ENCODE measurements around the gene GRAMD1A. TPM values are rescaled to one million over a fixed set of nuclear protein-coding genes. Genes with fewer than 3 reads are reported as not detected.

The GRAMD1A gene
- total RNA-seq, 1 experiment from 2014 or later = 75.4 TPM

- no TSS peak for BruUV-seq (replicated peaks)
- TF ChIP-seq POLR2AphosphoS5 (IDR thresholded peaks at IDR 0.05; ENCODE audit: low read depth, low read length) (no peak), ZBTB33 (IDR thresholded peaks at IDR 0.05; ENCODE audit: extremely low read depth, insufficient replicate concordance, low read length) (no peak), ZNF274 (IDR thresholded peaks at IDR 0.05; ENCODE audit: low read depth, low read length) (no peak), JUND (IDR thresholded peaks at IDR 0.05) (no peak), SRF (IDR thresholded peaks at IDR 0.05; ENCODE audit: low read depth) (no peak), EZH2phosphoT487 (IDR thresholded peaks at IDR 0.05; ENCODE audit: borderline replicate concordance) (no peak), RAD21 (IDR thresholded peaks at IDR 0.05; ENCODE audit: low read depth) (no peak), ATF3 (IDR thresholded peaks at IDR 0.05) (no peak), ELF1 (IDR thresholded peaks at IDR 0.05; ENCODE audit: borderline replicate concordance, low read depth) (no peak), CEBPB (IDR thresholded peaks at IDR 0.05; ENCODE audit: low read depth) (no peak)
- H3K4me1 ChIP-seq (ENCODE audit: control insufficient read depth in 1 of 2, insufficient read depth in 2 of 2, low read length in 2 of 2) = peaks cover 9 to 27% of the 10 kb centered on the region in 2 experiments; a peak in 3 of 4 replicates
- no peaks in the 10 kb centered on the region for H3K27me3 ChIP-seq (ENCODE audit: insufficient read depth, low read length)
- ATAC-seq (no peak), DNase-seq (ENCODE audit: low read depth, low spot score) (no peak)
- RAD21 ChIA-PET (ENCODE audit: low non-redundant PET in 1 of 2, low total read pairs in 2 of 2, uncharacterized antibody in 2 of 2, unreplicated experiment in 2 of 2) = no interaction called here
- intact Hi-C loops (cut with micrococcal nuclease) = no loop called here
- H3K4me3 ChIP-seq (replicated peaks in 1 of 2; ENCODE audit: low read depth in 1 of 2, low read length in 2 of 2) = no peak overlapping the region
- CTCF ChIA-PET = interaction anchor here (1.3 to 2.0 kb wide), 2 partner anchors 12 to 34 kb away, joined by 4 to 7 read pairs; no protein-coding TSS in a partner anchor
- H3K27ac ChIP-seq (ENCODE audit: low read depth, low read length) = no peak overlapping the region
- no peak overlapping the region for H3K9ac ChIP-seq (ENCODE audit: low read length)
- H3K9me2 ChIP-seq (ENCODE audit: insufficient read depth) = no peaks in the 10 kb centered on the region
- peaks cover 0 to 2% of the 10 kb centered on the region in 2 experiments; a peak in 2 of 4 replicates for H3K36me3 ChIP-seq (ENCODE audit: control insufficient read depth in 1 of 2, insufficient read depth in 2 of 2, low read length in 2 of 2)
- H2AFZ ChIP-seq (ENCODE audit: low read depth, low read length, poor library complexity, severe bottlenecking) = no peak overlapping the region
- no peaks in the 10 kb centered on the region for H3K79me2 ChIP-seq (ENCODE audit: insufficient read depth, low read length)
- H3K9me3 ChIP-seq (ENCODE audit: control insufficient read depth in 1 of 2, insufficient read depth in 1 of 2, low read depth in 1 of 2, low read length in 2 of 2) = no peaks in the 10 kb centered on the region
- no peak overlapping the region for H3K4me2 ChIP-seq (ENCODE audit: low read length)
- POLR2A ChIA-PET = no interaction called here
- no peaks in the 10 kb centered on the region for H4K20me1 ChIP-seq (ENCODE audit: insufficient read depth)
These were observed 32.3 kb downstream of the GRAMD1A start for GRCh38 chr19:35032356-35032865.
